Ascending aorta (tissue), 2 donors: ENCODE data around the gene CSGALNACT2. TPM values are rescaled to one million over a fixed set of nuclear protein-coding genes. Genes with fewer than 3 reads are reported as not detected.
A peak's percentile ranks its signal among the peaks of the same experiment; 100 is the strongest.

Source experiments
- DNase-seq, 2 donors: peaks; one replicate each; pipeline ENCODE4 v3.0.0-alpha.2; 2019; ENCODE audit warnings: low spot score in 2 of 2
- H3K27ac ChIP-seq, 2 donors: fragments of 200-600 bp; sonication (generic); one replicate each; pipeline ENCODE4 v1.5.1; 2016 to 2017; ENCODE audit warnings: mild to moderate bottlenecking in 1 of 2
- H3K27me3 ChIP-seq: fragments of 200-600 bp; sonication (generic); one replicate; pipeline ENCODE4 v1.5.1; 2017
- H3K36me3 ChIP-seq, 2 donors: fragments of 200-600 bp; sonication (generic); one replicate each; pipeline ENCODE4 v1.5.1; 2016
- H3K4me1 ChIP-seq, 2 donors: fragments of 200-600 bp; sonication (generic); one replicate each; pipeline ENCODE4 v1.5.1; 2016 to 2017; ENCODE audit warnings: mild to moderate bottlenecking in 1 of 2
- H3K4me3 ChIP-seq, 2 donors: fragments of 200-600 bp; sonication (generic); one replicate each; pipeline ENCODE4 v1.5.1; 2016 to 2017; ENCODE audit warnings: mild to moderate bottlenecking in 1 of 2
- H3K9me3 ChIP-seq, 2 donors: fragments of 200-600 bp; sonication (generic); one replicate each; pipeline ENCODE4 v1.5.1; 2016
- CTCF ChIP-seq, 3 experiments: fragments of 200-600 bp in 2 of 3; fragments of 450-650 bp in 1 of 3; sonication (generic) in 2 of 3; IDR thresholded peaks; one replicate each; pipeline ENCODE4 v1.5.1; 2016 to 2019; ENCODE audit warnings: antibody characterized with exemption in 3 of 3, mild to moderate bottlenecking in 1 of 3, moderate library complexity in 1 of 3
- intact Hi-C: fragments of 100-400 bp; cut with DNase I; formaldehyde crosslinking; loops from one replicate; pipeline ENCODE4 v1.15.1; 2023
- total RNA-seq: library from RNA; depleted of rRNA; stranded (reverse); fragments of >200 nt; gene quantifications from one replicate; pipeline ENCODE4 v1.1.0, GENCODE V29; 2016

Gene CSGALNACT2
- total RNA-seq, 1 donor from 2014 or later: 19.7 TPM

GRCh38 chr10:43222210-43222720 is 84.0 kb downstream of the CSGALNACT2 start:
- intact Hi-C loops: no loop called here
- Histone ChIP-seq H3K27me3 (no peaks in the 10 kb centered on the region), H3K9me3 (no peaks in the 10 kb centered on the region), H3K27ac (no peak overlapping the region), H3K4me1 (no peaks in the 10 kb centered on the region), H3K36me3 (no peaks in the 10 kb centered on the region), H3K4me3 (no peak overlapping the region)
- TF ChIP-seq CTCF (IDR thresholded peaks at IDR 0.05): no peak
- no peak for DNase-seq

GRCh38 chr10:43223056-43223455 is 84.8 kb downstream of the CSGALNACT2 start:
- TF ChIP-seq CTCF (IDR thresholded peaks at IDR 0.05): no peak

GRCh38 chr10:43224321-43224720 is 86.1 kb downstream of the CSGALNACT2 start:
- H3K9me3 ChIP-seq: no peaks in the 10 kb centered on the region
- peaks cover 0 to 2% of the 10 kb centered on the region in 2 donors for H3K4me1 ChIP-seq
- peak in 1 of 2 donors; percentile 7 for DNase-seq
- intact Hi-C loops: no loop called here
- H3K4me3 ChIP-seq: no peak overlapping the region
- TF ChIP-seq CTCF (IDR thresholded peaks at IDR 0.05): no peak
- H3K27ac ChIP-seq: no peak overlapping the region
- H3K36me3 ChIP-seq: no peaks in the 10 kb centered on the region
- no peaks in the 10 kb centered on the region for H3K27me3 ChIP-seq

More at GRCh38 chr10:43223056-43223455, 84.8 kb downstream of the CSGALNACT2 start:
- Histone ChIP-seq H3K4me1 (no peaks in the 10 kb centered on the region), H3K36me3 (no peaks in the 10 kb centered on the region), H3K27ac (no peak overlapping the region), H3K27me3 (no peaks in the 10 kb centered on the region), H3K9me3 (no peaks in the 10 kb centered on the region), H3K4me3 (no peak overlapping the region)
- intact Hi-C loops: no loop called here
- DNase-seq: no peak

- Histone ChIP-seq H3K36me3 (no peaks in the 10 kb centered on the region), H3K4me3 (no peak overlapping the region), H3K9me3 (no peaks in the 10 kb centered on the region), H3K27me3 (no peaks in the 10 kb centered on the region), H3K27ac (no peak overlapping the region), H3K4me1 (peaks cover 0 to 2% of the 10 kb centered on the region in 2 donors)
- peak in 1 of 2 donors; percentile 38 for DNase-seq
- TF ChIP-seq CTCF (IDR thresholded peaks at IDR 0.05): no peak
- intact Hi-C loops: no loop called here
Observed at GRCh38 chr10:43225004-43225786, 87.0 kb downstream of the CSGALNACT2 start.

- no peaks in the 10 kb centered on the region for H3K27me3 ChIP-seq
- H3K4me1 ChIP-seq: peaks cover 0 to 2% of the 10 kb centered on the region in 2 donors
- DNase-seq: peak; percentile 4 to 52
- H3K4me3 ChIP-seq: no peak overlapping the region
- no peak overlapping the region for H3K27ac ChIP-seq
- no peak for TF ChIP-seq CTCF (IDR thresholded peaks at IDR 0.05)
- no peaks in the 10 kb centered on the region for H3K36me3 ChIP-seq
- no peaks in the 10 kb centered on the region for H3K9me3 ChIP-seq
- intact Hi-C loops: no loop called here
Observed at GRCh38 chr10:43225787-43226153, 87.5 kb downstream of the CSGALNACT2 start.
